Erythroblast (primary cell): ENCODE results near the gene CGB3.

ENCODE experiments used
- GATA1 ChIP-seq: IDR thresholded peaks from 2 replicates; pipeline ENCODE4 v1.6.1; 2011; ENCODE audit warnings: low read depth, mild to moderate bottlenecking, control low read depth, low read length, moderate library complexity
- POLR2A ChIP-seq: IDR thresholded peaks from 2 replicates; pipeline ENCODE4 v1.6.1; 2011; ENCODE audit warnings: mild to moderate bottlenecking, low read length

DNA sequence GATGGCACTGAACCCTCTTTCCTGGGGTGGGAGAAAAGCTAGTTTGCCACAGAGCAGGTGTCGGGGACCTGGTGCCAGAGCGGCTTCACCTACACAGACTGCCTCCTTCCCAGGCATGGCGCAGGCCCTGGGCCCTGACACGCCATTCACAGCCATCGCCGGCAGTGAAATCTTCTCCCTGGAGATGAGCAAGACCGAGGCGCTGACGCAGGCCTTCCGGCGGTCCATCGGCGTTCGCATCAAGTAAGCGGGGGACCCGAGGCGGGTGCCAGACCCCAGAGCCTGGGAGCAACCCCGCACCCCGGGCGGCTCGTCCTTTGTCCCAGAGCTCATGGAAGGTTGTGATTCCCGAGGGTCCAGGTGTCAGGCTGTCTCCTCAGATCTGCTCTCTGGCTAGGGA, 17.2 kb downstream of the CGB3 start:
- TF ChIP-seq POLR2A: no peak
- no peak for TF ChIP-seq GATA1
